GM12874 (cell line): ENCODE measurements around the gene EFNA5.

ENCODE experiments used
- CTCF ChIP-seq: IDR thresholded peaks from 2 replicates; pipeline ENCODE4 v1.5.1; 2011; ENCODE audit warnings: low read depth, mild to moderate bottlenecking, control low read depth, low read length, moderate library complexity; ENCODE audit not compliant: insufficient read depth

EFNA5 gene

GRCh38 chr5:107437986-107438510, 232.7 kb downstream of the EFNA5 start:
- TF ChIP-seq CTCF, result no peak

GRCh38 chr5:107437154-107437553, 233.6 kb downstream of the EFNA5 start:
- no peak for TF ChIP-seq CTCF

GRCh38 chr5:107436201-107436600, 234.5 kb downstream of the EFNA5 start:
- no peak for TF ChIP-seq CTCF

- TF ChIP-seq CTCF, result no peak
These were observed 235.7 kb downstream of the EFNA5 start for GRCh38 chr5:107435061-107435460.

- no peak for TF ChIP-seq CTCF
These were observed 238.7 kb downstream of the EFNA5 start for GRCh38 chr5:107431998-107432397.

GRCh38 chr5:107431536-107431935, 239.2 kb downstream of the EFNA5 start:
- no peak for TF ChIP-seq CTCF

- TF ChIP-seq CTCF, result no peak
These were observed 240.6 kb downstream of the EFNA5 start for GRCh38 chr5:107430071-107430625.
